Measurements from ENCODE around the gene BLCAP.
"Not testable (repeated sequence)": the region's sequence is repeated elsewhere in the genome, so short reads cannot be mapped to it uniquely, and the experiment has no call there.

BLCAP gene, protein sequence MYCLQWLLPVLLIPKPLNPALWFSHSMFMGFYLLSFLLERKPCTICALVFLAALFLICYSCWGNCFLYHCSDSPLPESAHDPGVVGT

DNA sequence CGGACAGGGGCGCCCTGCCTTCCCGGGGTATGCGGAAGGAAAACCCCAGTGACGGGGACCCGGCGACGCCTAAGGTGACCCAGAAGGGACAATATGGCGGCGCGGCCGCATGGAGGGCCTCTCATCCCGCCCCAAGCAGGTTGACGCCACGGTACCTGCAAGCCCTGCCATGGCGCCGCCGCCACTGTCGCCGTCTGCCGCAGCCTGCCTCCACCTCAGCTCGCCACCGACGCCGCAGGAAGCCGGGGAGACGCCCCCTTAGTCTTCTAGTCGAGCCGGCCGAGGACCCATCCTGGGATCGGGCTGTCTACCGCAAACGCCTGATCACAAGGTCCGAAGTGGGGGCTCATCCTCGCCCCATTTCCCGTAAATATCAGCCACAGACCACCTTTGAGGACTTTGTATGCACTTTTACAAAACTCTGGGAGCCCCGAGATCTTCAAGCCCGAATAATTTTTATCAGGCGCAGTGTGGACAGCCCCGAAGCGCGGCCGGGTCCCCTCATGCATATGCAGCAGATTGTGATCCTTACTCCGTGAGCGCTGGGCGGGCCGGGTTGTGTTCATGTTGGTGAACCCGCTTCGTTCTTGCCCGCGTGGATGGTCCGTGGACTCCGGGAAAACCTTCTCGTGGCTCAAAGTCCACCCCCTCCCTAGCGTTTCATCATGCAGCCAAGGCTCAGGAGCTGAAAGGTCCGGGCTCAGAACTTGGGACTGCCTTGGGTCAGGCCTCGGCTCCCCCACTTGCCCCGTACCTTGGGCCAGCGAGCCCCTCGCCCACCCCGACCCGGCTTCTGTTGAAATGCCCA lies at the start of gene BLCAP:
TSS of gene BLCAP (minus strand) at position 239 of the 808 bp plus-strand sequence. CDS start 8,702 bp downstream, outside the sequence.
- DNase-seq, result peak; percentile 77

GRCh38 chr20:37577436-37577835 lies 49.8 kb upstream of the BLCAP start:
- not testable (repeated sequence) for DNase-seq

DNA sequence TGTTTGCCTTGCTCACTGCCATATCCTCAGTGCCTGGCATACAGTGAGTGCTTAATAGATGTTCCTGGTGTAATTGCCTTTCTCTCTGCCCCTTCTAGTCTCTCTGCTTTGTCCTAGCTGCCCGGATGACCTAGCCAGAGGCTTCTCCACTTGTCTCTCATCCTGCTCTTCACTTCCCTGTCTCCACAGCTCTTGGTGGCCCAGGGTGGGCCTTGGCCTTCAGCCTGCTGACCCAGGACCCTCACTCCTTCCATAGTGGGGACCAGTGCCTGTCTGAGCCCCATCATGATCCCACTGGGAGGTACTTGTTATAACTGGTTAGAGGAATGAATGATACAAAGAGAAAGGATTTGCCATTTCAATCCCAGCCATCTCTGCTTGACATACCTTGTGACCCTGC lies 49.2 kb upstream of the BLCAP start:
- no peak for DNase-seq

DNA sequence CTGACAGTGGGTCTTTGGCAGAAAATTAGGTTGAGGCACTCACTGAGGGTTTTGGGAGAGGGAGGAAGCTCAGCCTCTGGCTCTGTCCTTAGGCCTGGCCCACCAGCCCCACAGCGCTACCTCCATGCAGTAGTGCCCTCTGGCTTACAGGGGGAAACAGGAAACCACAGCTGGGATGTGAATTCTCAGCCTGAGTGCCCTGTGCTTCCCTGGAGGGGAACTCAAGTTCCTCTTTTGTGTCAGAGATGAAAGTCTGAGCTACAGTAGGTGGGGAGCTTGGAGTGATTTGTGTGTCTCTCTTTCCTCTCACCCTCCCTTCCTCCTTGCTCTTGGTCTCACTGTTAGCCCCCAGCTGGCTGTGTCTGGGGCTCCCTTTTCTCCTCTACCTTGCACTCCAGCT lies 48.2 kb upstream of the BLCAP start:
- no peak for DNase-seq

GRCh38 chr20:37574199-37574890 lies 46.7 kb upstream of the BLCAP start:
- no peak for DNase-seq

DNA sequence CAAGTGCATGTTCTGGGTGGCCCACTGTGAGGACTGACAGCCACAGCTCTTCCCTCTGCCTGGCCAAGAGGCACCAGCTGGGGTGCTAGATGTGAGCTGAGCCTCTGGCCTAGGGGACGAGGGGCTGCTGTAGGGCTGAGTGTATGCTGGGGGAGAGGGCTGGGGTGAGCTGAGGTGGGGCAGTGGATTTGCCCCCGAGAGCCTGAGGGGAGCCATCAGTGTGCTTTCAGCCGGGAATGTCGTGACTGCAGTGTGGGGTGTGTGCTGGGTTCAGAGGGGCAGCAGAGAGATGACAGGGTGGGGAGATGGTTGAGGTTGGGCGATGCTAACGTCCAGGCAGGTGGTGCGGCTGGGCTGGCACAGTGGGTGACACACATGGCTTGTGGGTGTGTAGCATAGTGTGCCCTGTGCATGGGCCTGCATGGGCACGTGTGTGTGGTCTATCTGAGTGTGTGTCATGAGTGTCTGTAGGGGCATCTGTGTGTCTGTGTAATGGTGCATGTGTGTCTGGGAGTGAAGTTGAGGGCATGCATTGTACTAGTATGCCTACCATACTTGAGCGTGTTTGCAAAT lies 46.0 kb upstream of the BLCAP start:
- DNase-seq, result no peak

DNA sequence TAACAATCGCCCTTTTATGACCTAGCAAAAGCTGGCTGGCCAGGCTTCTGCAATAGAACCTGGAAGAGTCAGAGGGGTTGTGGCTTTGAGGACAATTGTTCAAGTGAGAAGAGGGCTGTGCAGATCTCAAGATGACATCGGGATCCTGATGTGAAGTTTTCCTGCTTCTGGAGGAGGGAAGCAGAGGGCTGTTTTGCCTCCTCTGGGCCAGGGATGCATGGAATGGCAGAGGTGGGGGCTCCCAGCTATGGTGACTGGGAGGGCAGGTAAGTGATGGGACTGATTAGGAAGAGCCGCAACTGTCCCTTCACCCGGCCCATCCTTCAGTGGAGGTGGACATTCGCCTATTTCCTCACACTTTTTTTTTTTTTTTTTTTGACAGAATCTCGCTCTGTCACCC lies 43.4 kb upstream of the BLCAP start:
- DNase-seq, result no peak

GRCh38 chr20:37570419-37570818 lies 42.7 kb upstream of the BLCAP start:
- no peak for DNase-seq

DNA sequence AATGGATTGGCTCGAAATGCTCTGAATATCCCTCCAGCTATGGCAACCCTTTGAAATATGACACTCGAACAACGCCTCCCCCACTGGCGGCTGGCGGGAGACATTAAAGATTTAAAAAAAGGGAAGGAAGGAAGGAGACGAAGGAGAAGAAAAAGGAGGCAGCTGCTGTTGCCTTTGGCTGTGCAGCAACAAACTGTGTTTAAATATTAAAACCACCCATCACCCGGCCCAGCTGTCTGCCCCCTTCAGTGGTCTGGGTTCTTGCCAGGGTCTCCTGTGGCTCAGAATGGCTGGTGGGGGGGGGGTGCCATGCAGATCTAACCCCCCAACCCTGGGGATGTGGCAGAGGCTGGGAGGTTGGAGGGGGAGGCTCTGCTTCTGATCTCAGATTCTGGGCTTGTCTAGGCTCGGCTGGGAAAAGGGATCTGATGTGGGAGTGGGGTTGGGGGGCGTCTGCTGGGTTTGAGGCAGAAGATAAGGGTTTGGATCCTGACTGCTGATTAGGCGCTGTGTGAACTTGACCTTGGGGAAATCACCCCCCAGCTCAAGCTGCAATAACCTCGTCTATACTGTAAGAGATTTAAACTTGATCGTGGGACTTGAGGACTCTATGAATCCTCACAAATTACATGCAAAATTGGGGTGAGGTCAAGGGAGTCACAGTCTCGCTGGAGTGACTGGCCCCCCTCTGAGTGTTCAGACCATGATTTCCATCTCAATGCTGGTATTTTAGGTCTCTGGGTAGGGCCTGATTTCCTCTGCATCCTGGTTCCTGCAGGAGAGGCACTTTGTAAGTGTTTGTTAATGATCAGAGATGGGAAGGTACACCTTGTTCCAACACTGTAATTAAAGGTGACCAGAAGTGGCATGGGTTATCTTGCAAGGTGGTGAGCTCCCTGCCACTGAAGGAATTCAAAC lies 40.3 kb upstream of the BLCAP start:
- DNase-seq, result no peak

GRCh38 chr20:37567331-37567665 lies 39.6 kb upstream of the BLCAP start:
- no peak for DNase-seq

- DNase-seq, result no peak
Measured at GRCh38 chr20:37566590-37567330, 39.1 kb upstream of the BLCAP start.

DNA sequence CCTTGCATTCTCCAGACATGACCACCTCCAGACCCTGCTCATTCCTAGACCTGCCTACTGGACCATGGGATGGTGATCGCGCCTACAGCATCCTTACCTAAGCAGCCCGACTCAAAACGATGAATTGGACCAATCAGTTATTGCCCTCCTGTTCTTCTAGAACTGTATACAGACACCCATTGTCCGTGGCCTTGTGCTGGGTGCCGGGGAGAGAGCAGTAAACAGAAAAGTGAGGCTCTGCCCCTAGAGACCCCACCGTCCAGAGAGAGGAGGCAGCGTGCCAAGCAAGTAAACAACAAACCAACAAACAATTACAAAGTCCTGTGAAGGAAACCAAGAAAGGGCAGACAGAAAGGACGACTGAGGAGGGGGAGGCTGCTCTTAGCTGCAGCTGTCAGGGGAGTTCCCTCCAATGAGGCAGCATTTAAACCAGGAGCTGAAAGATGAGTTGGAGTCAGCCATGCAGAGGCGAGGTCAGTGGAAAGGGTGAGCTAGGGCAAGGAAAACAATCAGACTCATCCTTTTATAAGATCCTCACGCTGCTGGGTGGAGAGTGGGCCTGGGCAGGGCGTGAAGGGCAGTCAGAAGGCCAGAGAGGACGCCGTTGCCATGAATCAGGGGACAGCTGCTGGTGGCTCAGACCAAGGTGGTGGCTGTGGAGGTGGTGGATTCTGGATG lies 37.6 kb upstream of the BLCAP start:
- DNase-seq, result no peak

- peak; percentile 33 for DNase-seq
Measured at GRCh38 chr20:37564388-37565133, 36.9 kb upstream of the BLCAP start.

DNA sequence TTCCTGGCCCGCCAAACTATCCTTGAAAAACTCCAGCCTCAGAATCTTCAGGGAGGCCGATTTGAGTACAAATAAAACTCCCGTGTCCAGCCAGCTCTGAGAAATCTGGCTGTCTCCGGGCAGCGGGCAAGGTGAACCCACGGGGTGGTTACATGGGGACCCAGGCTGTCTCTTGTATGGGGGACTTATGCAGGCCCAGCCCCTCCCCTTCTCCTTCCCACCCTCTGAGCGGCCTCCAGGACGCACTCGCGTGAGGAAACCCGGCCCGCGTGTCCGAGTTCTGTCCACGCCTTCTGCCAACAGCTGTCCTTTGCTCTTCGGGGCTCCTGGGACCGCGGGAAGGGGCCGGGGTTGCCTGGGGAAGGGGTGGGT lies 36.3 kb upstream of the BLCAP start:
- DNase-seq, result no peak

DNA sequence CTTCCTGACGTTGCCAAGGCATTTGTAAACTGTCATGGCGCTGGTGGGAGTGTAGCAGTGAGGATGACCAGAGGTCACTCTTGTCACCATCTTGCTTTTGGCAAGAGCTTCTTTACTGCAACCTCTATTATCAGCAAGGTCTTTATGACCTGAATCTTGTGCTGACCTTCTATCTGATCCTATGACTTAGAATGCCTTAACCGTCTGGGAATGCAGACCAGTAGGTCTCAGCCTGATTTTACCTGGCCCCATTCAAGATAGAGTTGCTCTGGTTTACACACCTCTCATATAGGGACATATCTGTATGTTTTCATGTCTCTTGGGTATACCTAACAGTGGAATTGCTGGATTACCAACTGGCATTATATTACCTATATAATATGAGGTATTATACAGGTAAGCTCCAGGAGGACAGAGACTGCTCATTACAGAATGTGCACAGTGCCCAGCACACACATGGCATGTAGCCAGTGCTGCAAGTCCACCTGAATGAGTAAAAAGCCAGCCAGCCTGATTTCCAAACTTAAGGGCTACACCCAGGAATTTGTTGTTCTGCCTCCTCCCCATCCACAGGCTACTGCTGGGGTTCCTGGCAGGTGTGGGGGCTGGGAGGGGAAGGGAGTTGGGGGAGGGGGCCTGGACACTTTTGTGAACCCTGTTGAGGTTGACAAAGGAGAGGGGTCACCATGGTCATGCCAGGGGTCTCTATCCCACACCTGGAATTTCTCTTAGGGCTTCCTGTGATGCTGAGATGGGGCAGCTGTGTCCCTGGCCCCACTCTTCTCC lies 35.2 kb upstream of the BLCAP start:
- DNase-seq, result no peak

DNA sequence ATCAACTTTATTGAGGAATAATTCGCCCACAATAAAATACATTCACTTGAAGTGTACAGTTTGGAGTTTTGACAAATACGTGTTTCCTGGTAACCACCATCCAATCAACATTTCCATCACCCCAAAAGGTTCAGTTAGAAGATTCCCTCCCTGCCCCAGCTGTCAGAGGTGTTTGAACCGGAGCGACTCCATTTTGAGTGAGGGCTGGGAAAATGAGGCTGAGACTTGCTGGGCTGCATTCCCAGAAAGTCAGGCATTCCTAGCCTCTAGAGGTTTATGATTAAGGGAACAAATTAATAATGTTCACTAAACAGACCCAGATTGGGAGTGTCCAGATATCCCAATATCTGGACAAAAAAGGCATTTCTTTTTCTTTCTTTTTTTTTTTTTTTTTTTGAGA lies 33.0 kb upstream of the BLCAP start:
- no peak for DNase-seq

GRCh38 chr20:37559312-37560027 lies 31.8 kb upstream of the BLCAP start:
- no peak for DNase-seq

DNA sequence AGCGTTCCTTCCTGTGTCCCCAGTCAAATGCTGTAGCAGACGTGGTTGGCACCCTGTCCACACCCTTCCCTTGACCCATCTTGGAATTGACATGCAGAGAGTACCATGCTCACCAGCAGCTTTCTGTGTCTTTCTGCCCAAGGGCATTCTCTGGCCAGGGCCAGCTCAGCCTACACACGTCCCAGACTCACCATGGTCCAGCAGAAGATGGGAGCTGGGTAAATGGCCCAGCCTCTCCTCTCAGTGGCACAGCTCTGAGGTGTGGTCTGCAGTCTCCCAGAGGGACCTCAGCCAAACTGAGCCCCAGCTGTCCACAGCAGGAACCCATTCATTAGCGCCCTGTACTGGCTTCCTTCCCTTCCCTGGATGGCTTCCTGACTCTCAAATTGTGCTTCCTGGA lies 31.1 kb upstream of the BLCAP start:
- DNase-seq, result no peak

- DNase-seq, result no peak
Measured at GRCh38 chr20:37558306-37558705, 30.6 kb upstream of the BLCAP start.
